GM19240 (cell line): ENCODE data around the gene CBLB.
"Not testable (repeated sequence)": the region's sequence is repeated elsewhere in the genome, so short reads cannot be mapped to it uniquely, and the experiment has no call there.

Source experiments
- DNase-seq: peaks from one replicate; pipeline ENCODE4 v3.0.0; 2011; ENCODE audit warnings: low spot score; ENCODE audit not compliant: insufficient read length

The CBLB gene

DNA sequence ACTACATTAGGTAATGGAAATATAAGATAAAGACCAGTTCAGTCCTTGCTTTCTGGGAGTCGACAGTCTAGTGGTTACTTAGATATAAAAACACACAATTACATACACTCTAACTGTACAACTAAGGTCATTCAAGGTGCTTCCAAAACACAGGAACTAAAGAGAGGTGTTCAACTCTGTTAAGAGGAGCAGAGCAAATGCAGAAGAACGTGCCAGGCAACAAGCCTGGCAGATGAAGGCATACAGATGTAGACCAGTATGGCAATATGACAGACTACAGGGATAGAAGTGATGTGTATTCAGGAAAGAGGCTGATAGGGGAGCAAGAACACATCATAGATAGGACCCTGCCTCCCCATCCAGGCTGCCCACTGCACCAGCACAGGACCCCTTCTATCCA, 78.3 kb downstream of the CBLB start:
- no peak for DNase-seq

DNA sequence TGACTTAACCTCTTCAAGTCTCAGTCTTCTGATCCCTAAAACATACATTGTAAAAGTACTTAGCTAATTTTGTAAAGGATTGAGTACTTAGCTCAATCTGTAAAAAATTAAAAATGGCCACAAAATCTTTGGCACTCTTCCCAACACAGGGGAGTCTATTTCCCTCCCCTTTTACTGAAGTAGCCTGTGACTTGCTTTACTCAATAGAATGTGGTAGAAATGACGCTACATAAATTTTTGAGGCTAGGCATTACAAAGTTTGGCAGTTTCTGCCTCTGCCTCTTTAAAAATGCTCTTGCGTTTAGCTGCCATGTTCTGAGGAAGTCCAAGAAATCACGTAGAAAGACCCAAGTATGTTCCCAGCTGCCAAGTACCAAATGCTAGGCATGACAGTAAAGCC, 80.2 kb downstream of the CBLB start:
- DNase-seq = no peak

DNA sequence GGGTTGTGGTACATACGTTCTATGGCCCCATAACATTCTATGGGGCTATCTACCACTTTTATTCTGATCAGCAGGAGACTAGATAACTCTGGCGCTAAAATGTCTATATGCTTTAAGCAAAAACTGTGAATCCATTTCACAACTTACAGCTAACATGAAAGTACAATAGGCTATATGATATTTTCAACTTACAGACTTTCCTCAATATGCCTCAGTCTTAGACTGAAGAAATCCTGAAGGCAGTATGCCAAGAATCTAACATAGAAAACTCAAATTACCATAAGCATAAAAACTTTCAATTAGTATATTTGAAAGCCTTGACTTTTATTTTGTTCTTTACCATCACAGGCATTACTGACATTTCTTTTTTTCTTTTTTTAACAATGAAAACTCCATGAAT, 81.4 kb downstream of the CBLB start:
- no peak for DNase-seq

DNA sequence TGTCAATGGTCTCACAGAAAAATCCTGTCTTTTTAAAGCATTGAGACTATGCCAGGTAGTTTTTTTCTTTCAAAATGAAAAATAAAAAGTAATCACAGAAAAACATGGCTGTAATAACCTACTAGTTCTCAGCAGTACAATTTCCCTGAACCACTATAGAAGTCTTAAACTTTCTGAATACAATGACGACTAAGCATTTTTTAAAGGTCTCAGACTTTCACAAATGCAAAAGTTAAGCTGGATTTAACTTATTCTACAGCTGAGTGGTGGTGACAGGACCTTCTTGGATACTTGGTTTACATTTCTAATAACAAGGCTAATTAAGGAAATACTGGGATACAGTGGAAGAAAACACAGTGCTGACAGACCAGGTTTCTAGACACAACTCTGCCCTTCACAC, 81.8 kb downstream of the CBLB start:
- DNase-seq = no peak

DNA sequence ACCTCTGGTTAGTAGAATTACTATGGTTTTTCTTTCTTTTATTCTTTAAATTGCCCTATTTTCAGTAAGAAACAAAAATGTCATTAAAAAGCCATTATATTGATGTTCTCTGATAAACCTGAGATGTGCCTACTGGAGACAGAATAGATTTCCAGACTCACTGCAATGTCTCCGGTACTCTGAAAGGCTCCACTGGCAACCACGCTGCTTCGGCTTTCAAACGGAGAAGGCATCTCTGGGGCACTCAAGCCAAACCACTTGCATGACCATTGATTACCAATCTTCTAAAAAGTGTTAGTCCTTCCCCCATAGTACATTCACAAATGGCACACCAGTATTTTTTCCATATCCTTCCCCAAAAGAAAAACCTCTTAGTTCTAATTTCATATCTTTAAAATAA, 82.6 kb downstream of the CBLB start:
- no peak for DNase-seq

DNA sequence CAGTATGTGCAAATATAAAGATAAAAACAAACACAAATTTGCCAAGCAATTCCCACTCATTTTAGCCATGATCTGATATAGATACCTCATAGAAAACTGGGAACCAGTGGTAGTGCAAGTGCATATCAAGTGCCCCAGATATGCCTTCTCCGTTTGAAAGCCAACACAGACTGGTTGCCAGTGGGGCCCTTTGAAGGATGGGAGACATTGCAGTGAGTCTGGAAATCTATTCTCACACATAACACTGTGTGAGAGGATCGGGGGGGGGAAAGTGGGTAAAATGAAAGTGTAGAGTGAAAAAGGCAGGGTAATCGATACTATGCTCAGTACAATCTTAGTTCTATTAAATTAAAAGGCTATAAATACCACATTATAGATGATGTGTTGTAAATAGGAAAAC, 83.0 kb downstream of the CBLB start:
- DNase-seq = no peak

DNA sequence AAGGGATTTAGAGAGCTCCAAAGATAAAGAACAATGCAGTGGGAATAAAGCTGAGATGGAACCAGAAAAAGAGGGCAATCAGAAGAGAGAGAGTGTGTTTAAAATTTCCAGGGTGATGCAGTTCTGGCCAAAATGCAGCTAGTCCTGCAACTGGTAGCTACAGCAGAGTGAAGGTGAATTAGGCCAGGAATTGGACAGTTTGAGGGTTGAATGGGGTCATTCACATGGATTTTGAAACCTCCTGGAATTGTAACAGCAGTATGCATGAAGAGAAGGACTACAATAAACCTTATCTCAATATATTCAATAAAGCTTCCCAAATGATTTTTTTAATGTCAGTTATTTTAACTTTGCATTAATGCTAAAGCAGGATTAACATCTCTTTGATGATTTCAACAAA, 85.2 kb downstream of the CBLB start:
- DNase-seq = no peak

DNA sequence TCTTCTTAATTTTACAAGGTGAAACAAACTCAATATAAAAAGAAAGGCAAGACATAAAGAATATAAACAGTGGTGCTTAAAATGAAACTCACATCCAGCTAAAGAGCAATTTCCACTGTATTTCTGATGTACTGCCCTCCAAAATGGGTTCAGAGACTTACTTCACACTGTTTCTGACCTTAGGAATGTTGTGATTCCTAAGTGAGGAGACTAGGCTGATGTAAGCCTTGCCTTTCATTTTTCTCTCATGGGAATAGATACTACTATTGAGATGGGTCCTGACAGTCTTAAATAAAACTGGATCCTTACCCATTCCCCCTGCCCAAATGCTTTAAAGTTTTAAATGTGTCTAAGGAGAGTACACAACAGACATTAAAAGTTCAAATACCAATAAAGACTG, 86.9 kb downstream of the CBLB start:
- no peak for DNase-seq

DNA sequence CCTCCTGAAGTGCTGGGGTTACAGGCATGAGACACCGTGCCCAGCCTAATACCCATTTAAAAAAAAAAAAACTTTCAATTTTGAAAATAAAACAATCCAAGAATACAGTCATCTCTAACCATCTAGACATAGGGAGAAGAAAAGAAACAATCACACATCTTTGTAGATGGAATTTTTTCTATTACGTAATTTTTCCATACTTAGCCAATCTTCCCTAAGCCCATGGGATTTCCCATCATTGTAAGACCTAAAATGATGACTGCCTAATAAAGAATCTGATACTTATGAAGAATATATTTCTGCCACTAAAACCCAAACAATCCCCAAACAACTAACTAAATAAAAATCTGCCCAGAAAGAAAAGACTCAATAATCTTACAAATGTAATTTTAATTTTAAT, 88.7 kb downstream of the CBLB start:
- DNase-seq = no peak

DNA sequence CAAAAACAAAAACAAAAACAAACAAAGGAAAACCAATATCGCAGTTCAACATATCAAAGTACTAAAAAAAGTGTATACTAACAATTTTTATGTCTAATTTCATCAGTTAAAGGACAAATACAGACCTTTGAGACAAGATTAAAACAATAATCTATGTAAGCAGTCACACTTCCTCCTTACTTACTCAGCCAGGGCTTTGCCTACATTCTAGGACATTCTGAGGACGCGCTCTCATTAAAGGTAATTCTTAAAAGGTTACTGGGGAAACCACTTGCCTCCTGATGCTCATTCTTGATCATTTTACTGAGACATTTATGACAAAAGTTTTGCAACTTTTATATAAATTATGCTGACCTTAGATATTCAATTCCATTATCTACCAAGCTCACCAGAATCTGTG, 93.4 kb downstream of the CBLB start:
- DNase-seq = no peak

DNA sequence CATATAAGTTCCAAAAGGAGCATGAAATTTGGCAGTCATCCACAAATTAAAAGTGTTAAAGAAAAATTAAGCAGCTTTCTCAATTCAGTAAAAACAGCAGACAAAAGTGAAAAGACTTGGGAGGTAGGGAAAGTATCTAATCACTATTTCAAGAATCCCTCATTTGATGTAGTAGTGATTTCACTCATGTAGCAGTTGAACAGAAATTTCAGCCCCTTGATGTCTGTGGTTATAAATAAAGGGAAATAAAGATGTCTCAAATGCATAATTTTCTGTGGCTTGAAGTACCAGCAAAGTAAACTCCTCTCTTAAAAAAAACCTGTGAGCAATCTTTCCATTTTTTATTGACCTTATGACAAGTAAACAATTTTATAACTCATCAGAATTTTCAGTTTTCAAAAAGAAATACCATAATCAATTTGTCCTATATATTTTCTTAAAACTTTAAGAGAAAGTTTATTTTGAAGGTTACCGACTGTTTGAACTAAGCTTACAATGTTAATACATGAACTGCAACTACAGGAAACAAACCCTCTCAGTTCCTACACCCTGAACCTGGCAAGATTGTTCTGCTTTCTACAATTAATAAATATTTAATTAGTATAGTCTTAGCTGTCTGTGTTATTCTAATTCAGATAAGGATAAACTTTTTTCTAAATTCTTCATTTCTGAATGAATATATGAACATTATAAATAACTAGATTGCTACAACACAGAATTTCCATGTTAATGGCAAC, 94.2 kb downstream of the CBLB start:
- DNase-seq = no peak

DNA sequence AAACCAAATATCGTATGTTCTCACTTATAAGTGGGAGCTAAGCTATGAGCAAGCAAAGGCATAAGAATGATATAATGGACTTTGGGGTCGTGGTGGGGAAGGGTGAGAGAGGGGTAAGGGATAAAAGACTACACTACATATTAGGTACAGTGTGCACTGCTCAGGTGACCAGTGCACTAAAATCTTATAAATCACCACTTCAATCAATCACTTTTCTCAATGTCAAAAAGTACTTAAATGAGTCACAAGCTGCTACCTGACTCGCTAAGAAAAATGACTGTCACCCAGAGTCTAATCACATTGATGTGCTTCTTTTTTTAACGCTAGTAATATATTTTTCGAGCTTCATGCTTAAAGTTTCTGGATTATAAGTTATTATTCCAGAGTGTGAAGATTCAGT, 95.5 kb downstream of the CBLB start:
- DNase-seq = no peak

DNA sequence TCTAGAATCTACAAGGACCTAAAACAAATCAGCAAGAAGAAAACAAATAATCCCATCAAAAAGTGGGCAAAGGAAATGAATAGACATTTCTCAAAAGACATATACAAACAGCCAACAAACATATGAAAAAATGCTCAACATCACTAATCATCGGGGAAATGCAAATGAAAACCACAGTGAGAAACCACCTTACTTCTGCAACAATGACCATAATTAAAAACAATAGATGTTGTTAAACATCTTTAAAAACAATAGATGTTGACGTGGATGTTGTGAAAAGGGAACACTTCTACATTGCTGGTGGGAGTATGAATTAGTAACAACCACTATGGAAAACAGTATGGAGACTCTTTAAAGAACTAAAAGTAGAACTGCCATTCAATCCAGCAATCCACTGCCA, 96.2 kb downstream of the CBLB start:
- DNase-seq = no peak

DNA sequence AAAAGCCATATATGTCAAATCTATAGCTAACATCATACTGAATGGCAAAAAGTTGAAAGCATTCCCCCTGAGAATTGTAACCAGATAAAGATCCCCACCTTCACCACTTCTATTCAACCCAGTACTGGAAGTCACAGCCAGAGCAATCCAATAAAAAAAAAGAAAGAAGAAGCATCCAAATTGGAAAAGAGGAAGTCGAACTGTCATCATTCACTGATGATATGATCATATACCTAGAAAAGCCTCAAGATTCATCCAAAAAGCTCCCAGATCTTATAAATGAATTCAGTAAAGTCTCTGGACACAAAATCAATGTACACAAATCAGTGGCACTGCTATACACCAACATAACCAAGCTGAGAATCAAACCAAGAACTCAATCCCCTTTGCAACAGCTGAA, 97.4 kb downstream of the CBLB start:
- DNase-seq = no peak

DNA sequence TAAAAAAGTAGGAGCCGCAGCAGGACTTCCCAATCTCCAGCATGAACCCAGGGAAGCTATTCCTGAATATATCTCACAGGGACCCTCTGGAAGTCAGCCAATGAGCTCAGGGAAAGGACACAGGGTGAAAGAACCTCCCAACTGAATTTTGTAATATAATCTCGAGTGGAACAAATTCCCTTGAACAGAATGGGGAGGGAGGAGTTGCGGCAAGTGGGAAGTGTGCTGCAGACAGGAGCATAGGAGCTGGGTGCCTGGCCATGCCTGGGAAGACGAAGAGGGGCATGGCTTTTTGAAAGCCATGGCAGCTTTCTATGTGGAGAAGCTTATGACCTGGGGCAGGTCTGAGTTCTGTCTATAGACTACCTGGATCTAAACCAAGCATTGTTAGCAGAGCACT, 98.4 kb downstream of the CBLB start:
- no peak for DNase-seq

DNA sequence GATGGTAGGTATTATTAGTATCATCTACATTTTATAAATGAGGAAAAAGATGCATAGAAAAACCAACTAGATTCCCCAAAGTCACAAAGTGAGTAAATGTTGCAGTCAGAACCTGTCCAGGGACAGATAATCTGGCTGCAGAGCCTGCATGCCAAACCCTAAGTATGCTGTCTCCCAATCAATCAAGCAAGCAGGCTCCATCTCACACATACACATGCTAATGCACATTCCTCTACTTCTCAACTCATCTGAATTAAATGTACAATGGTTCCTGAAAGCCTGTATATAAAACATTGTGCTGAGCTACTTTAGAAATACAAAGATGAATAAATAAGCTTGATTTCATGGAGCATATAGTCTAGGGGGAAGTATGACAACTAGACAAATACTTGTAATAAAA, 101.0 kb downstream of the CBLB start:
- DNase-seq = no peak

DNA sequence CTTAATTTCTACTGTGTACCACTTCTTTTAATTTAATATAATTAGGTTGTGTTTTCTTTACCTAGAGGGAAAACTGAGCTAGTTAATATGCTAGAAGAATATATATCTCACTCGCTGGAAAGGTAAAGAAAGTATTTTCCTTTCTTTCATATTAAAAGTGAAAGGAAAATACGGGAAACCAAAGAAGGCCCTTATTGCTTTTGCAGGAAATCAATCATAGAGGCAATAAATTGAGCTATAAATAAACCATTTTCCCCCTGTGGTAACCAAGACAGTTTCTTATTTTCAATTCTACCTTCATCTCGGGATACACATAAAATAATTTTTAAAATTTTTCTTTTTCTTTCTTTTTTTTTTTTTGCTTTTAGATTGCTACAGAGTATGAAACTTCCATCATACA, 101.6 kb downstream of the CBLB start:
- no peak for DNase-seq

DNA sequence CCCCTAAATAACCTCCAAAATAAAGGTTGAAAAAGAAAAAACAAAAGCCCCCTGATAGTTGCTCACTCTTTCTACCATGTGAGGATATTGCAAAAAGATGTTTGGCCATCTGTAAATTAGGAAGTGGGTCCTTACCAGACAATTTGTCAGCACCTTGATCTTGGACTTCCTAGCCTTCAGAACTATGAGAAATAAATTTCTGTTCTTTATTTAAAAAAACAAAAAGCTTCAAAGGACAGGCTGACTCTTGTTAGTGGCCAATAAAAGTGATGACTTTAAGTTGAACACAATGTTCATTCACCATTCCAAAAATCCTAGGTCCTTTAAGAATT, 103.5 kb downstream of the CBLB start:
- no peak for DNase-seq

DNA sequence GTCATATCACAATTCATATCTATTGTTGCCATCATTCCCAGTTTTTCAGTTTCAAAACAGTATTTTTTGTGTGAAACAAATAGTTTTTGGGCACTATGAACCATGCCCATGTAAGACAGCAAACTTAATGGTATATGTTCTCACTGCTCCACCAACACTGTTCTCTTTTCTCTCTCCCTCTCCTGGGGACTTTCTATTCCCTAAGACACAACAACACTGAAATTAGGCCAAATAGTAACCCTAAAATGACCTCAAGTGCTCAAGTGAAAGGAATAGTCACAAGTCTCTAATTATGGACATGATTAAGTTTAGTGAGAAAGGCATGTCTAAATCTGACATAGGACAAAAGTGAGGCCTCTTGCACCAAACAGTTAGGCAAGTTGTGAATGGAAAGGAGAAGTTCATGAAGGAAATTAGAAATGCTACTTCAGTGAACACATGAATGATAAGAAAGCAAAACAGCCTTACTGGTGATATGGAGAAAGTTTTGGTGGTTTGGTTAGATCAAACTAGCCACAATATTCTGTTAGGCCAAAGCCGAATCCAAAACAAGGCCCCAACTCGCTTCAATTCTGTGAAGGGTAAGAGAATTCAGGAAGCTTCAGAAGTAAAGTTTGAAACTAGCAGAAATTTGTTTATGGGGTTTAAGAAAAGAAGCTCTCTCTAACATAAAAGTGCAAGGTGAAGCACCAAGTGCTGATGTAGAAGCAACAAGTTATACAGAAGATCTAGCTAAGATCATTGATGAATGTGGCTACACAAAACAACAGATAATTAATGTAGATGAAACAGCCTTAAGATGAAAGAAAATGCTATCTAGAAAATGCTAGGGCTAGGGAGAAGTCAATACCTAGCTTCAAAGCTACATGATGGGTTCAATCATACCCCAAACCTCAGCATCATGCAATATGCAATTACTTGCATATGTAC, 104.2 kb downstream of the CBLB start:
- DNase-seq = no peak

DNA sequence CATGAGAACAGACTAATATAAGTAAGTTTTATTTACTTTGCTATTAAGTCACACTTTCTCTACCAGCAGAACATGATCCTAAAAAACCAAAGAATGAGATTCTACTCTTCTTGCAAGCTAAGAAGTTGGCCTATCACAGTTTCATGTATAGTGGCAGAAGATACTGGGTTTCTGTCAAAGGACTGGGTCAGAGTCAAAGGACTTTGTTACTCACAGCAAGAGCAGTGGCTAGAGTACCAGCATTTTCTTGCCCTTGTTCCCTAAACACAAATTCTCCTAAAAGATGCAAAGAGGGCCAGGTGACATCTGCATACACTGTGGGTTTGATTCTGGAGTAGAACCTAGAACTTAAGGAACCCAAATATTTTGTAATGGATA, 105.2 kb downstream of the CBLB start:
- DNase-seq = no peak

DNA sequence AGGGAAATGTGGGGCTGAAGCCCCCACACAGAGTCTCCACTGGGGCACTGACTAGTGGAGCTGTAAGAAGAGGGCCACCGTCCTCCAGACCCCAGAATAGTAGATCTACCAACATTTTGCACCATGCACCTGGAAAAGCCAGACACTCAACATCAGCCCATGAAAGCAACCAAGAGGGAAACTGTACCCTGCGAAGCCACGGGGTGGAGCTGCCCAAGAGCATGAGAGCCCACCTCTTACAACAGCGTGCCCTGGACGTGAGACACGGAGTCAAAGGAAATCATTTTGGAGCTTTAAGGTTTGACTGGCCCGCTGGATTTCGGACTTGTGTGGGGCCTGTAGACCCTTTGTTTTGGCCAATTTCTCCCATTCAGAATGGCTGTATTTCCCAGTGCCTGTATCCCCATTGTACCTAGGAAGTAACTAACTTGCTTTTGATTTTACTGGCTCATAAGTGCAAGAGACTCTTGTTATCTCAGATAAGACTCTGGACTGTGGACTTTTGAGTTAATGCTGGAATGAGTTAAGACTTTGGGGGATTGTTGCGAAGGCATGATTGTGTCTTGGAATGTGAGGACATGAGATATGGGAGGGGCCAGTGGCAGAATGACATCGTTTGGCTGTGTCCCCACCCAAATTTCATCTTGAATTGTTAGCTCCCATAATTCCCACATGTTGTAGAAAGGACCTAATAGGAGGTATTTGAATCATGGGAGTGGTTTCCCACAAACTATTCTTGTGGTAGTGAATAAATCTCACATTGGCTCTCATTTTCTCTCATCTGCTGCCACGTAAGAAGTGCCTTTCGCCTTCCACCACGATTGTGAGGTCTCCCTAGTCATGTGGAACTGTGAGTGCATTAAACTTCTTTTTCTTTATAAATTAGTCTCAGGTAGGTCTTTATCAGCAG, 105.8 kb downstream of the CBLB start:
- no peak for DNase-seq

DNA sequence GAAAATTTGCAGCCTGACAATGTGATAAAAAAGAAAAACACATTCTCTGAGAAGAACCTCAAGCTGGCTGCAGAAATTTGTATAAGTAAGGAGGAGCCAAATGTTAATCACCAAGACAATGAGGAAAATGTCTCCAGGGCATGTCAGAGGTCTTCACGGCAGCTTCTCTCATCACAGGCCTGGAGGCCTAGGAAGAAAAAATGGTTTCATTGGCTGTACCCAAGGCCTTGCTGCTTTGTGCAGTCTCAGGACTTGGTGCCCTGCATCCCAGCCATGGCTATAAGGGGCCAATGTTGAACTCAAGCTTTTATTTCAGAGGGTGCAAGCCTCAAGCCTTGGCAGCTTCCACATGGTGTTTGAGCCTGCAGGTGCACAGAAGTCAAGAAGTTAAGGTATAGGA, 106.6 kb downstream of the CBLB start:
- DNase-seq = not testable (repeated sequence)
